AG04449 (cell line): ENCODE results near the gene TTR.

Source experiments
- CTCF ChIA-PET: fragments of 350-600 bp; formaldehyde crosslinking; extraction: SDS; loops from one replicate; lab custom pipeline; 2021; ENCODE audit warnings: antibody characterized with exemption; lab: Yijun Ruan, JAX
- POLR2A ChIA-PET: fragments of 400-600, 350-600 bp; formaldehyde crosslinking; extraction: SDS; loops from one replicate; lab custom pipeline; 2020; ENCODE audit warnings: antibody characterized with exemption, inconsistent platforms; lab: Yijun Ruan, JAX
- DNase-seq: peaks from one replicate; pipeline ENCODE4 v3.0.0-alpha.2; 2010; ENCODE audit warnings: low read depth, low spot score
- H3K4me3 ChIP-seq: 2 replicates; pipeline ENCODE4 v1.5.1; 2011; ENCODE audit warnings: low read depth, mild to moderate bottlenecking, control low read depth, low read length
- TF ChIP-seq, protein P1 (sequence below): IDR thresholded peaks from one replicate; pipeline ENCODE4 v1.5.1; 2011; ENCODE audit warnings: mild to moderate bottlenecking, moderate library complexity, low read length, control low read depth, inconsistent platforms; ENCODE audit not compliant: insufficient read depth; ENCODE audit errors: missing control alignments

TTR gene

DNA sequence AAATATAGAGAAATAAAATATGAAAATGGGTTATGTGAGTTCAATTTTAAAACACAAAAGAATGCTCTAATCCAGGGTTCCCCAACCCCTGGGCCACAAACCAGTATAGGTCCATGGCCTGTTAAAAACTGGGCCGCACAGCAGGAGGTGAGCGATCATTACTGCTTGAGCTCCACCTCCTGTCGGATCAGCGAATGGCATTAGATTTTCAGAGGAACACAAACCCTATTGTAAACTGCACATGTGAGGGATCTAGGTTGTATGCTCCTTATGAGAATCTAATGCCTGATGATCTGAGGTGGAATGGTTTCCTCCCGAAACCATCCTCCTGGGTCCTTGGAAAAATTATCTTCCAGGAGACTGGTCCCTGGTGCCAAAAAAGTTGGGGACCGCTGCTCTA, 34.7 kb downstream of the TTR start:
- TF ChIP-seq, protein P1, sequence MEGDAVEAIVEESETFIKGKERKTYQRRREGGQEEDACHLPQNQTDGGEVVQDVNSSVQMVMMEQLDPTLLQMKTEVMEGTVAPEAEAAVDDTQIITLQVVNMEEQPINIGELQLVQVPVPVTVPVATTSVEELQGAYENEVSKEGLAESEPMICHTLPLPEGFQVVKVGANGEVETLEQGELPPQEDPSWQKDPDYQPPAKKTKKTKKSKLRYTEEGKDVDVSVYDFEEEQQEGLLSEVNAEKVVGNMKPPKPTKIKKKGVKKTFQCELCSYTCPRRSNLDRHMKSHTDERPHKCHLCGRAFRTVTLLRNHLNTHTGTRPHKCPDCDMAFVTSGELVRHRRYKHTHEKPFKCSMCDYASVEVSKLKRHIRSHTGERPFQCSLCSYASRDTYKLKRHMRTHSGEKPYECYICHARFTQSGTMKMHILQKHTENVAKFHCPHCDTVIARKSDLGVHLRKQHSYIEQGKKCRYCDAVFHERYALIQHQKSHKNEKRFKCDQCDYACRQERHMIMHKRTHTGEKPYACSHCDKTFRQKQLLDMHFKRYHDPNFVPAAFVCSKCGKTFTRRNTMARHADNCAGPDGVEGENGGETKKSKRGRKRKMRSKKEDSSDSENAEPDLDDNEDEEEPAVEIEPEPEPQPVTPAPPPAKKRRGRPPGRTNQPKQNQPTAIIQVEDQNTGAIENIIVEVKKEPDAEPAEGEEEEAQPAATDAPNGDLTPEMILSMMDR = no peak
- CTCF ChIA-PET = no interaction called here

DNA sequence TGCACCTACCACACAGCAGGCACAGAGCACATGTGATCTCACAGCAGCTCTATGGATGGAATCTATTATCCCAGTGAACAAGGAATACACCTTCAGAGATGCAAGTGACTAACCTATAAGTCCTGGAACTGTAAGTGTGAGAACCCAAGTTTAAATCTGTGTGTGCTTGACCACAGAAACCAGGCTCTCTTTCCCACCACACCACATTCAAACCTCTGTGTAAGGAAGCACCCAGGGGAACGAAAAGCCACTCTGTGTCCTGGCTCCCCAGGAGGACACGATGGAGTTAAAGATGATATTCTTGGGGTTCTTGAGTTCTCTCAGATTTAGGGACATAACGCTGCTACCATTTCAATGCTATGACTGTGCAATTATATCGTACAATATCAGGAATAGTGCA, 38.9 kb downstream of the TTR start:
- no peak for DNase-seq
- no peak overlapping the region for H3K4me3 ChIP-seq
- CTCF ChIA-PET = no interaction called here
- POLR2A ChIA-PET = no interaction called here
- TF ChIP-seq, protein P1 = no peak

More for the DNA sequence above, 34.7 kb downstream of the TTR start:
- no peak overlapping the region for H3K4me3 ChIP-seq
- DNase-seq = no peak
- POLR2A ChIA-PET = no interaction called here

DNA sequence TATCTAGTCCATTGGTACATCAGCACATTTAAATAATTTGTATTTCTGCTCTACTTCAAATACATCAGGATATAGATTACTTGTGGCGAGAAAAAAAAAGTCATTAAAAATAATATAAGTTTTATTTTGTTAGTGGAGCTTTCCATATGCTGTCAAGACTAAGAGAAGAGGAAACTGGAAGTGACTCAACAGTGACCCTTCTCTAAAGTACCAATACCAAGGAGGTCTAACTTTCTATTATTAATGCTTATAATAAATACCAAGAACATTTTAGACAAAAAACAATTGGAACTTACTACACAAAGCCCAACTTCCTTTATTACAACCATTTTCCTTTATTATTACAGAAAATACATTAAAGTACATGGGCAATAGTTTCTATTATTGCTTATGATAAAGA, 39.8 kb downstream of the TTR start:
- no peak overlapping the region for H3K4me3 ChIP-seq
- CTCF ChIA-PET = no interaction called here
- DNase-seq = no peak
- TF ChIP-seq, protein P1 = no peak
- POLR2A ChIA-PET = no interaction called here

DNA sequence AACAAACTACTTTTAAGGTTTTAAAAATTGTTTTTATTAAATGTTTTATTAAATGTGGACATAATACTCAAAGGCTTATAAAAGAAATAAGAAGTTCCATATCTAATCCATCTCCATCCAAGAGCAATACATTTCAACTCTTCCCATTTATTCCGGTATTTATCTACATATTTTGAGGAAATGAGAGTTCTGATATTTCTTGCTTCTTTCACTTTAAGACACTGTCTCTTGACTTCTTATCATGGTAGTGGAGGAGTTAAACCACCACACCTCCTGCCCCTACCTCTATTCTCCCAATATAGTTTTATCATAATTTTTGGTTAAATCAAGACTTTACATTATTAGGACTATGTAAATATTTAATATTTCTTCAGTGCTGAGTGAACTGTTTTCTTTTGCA, 40.7 kb downstream of the TTR start:
- ChIA-PET POLR2A (no interaction called here), CTCF (no interaction called here)
- TF ChIP-seq, protein P1 = no peak
- no peak for DNase-seq
- H3K4me3 ChIP-seq = no peak overlapping the region

DNA sequence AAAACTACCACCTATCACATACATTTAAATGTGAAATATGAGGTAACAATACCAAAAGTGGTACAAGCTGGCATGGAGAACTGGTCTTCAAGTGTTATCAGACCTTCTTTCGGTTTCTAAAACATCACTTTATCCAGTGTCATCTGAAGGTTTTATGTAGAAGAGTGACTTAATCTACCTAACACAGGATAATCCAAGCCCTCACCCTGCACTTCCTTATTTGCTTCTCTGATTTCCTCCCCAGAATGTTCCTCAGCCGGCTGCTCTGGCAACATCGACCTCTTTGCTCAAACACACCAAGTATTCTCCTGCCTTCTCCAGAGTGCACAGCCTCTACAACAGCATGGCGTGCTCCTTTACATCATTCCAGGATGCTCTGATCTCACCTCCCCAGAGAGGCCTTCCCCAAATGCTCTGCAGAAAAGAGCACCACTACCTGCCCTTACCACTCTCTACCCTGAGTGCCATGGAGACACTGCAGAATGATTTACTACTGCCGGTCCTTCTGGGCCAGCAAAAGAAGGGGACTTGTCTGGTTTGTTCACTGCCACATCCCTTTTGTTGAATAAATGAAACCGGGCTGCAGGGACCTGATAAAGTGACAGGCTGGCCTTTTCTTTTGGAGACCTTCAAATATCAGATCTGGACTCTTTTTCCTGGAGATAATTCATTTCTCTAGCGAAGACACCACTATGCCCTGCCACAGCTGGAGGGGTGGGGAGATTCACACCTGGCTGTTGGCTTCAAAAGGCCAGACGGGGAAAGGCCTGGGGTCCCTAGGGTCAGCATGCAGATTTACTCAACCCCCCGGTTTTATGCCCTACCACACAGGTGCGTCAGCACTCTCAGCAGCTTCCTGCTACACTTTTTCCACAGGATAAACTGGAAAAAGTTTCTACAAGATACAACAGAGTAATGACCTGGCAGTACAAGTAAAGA, 42.0 kb downstream of the TTR start:
- CTCF ChIA-PET = no interaction called here
- POLR2A ChIA-PET = no interaction called here
- H3K4me3 ChIP-seq = no peak overlapping the region
- DNase-seq = no peak
- TF ChIP-seq, protein P1 = no peak

DNA sequence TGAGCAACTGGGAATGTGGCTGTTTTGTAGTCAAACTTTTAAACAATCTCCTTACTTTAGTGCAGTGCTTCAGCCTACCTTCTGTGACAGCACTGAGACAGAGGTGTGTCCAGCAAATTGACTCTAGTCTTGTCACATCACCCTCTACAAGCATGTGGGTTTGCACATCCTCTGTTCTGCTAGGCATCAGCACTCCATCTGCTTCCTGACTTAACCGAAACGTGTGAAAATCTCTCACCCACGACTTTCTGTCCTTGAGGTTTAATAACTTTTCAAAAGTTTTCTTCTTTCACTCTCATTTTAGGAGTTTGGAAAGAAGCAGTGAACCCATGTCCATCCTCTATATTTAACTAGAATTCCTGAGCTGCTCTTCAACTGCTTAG, 42.6 kb downstream of the TTR start:
- ChIA-PET POLR2A (no interaction called here), CTCF (no interaction called here)
- TF ChIP-seq, protein P1 = no peak
- no peak overlapping the region for H3K4me3 ChIP-seq
- DNase-seq = no peak
